SHP77 treated with DMSO at 0.1 percent for 48 hours (cell line): Measurements from ENCODE around the gene PLLP.

ENCODE experiments used
- DNase-seq: peaks from one replicate; lab custom pipeline; 2025; lab: John Stamatoyannopoulos, UW

The PLLP gene

DNA sequence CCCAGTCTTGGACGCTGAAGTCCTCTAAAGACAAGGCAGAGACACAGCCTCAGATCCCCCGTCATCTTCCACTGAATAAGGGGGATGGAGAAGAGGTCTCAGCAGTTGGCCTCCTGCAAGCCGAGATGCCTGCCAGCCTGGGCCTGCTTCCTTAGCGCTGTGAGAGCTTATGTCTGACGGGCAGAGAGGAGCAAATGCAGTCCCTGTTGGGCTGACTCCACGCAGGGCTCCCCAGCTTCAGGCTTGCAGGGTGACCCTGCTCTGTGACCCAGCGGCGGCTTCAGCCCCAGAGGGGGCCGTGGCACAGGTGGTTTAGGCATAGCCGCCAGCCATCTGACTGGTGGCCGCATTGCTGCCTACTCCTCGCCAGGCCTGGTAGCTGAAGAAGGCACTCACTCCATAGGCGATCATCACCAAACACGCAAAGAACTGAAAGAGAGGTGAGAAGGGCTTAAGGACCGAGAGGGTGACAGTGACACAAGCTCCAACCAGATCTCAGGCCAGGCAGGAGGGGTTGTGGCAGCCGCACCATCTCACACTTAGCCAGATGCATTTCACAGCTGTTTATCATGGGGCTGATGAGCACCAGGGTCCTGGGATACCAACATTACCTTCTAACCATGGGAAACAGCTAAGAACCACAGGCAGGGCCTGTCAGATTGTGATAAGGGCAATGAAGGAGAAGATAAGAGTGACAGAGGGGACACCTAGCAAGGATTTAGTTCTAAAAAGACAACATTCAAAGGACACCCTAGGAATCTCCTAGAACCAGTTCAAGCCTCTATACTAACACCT is 27.7 kb downstream of the PLLP start:
- no peak for DNase-seq

DNA sequence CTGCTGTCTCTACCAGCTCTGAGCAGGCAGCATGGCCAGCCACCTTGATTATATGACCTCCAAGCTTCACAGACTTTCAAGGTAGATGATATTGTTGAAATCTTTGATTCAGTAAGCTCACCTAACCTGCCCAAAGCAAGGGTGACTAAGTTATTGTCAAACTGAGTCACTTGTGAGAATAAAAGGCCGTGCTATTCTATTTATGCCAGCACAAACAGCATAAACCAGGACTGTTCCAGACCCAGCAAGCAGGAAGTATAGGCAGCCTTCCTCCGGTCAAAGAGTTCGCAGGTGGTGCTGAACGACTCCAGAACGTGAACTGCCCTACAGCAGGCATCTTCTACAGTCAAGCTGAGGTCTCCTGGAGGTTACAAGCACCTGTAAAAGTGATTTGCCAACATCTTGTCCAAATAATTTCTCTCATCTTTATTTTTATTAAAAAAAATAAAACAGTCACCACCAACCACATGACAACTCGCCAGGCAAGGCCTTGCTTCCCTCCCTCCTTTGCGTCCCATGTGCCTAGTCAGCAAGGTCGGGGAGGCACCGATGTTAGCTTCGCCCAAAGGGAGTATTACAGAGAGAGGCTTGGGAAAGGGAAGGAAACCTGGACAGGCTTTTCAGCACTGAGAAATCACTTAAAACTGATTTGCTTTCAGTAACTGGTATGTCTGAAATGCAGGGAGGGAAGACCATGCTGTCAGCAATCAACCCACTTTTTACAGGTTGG is 28.6 kb downstream of the PLLP start:
- no peak for DNase-seq

DNA sequence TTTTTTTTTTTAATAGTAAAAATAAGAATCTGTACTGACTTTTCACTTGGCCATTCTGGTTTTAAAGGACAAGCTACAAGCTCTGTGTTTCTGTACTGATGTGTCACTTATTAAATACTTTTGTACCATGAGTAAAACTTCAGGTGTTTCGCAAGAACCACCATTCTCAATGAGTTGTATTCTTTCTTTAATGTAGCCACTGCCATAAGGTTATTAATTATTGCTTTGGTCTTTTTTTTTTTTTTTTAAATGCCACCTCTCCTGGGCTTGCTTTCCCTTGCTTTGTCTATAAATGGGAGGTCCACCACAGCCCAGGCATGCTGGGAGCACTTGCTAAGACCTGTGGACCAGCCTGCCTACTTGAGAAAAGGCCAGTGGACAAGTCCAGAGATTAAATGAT is 31.0 kb downstream of the PLLP start:
- no peak for DNase-seq

DNA sequence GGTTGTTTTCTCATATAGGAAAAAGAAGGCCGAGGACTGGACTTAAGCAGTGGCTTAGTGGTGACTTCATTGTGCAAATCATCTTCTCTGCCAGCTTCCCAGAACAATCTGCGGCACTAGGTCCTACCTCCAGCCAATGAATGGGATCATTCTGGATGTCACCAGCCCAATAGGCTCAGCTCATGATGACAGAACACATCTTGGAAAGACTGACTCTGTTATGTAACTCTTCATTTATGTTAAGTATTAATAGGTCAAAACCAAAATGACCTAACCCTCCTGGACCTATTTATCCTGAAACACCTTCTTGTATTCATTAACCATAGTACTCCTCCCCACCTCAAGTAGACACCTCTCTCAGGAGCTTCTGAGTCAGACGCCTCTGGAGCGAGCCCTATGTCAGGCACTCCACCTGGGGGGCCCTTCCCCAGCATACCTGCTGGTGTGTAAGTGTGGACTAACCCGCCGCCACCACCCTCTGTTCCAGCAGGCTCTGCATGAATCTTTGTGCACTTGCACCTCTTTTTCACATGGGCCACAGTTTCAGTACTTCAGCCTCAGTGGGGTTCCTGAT is 32.2 kb downstream of the PLLP start:
- no peak for DNase-seq

DNA sequence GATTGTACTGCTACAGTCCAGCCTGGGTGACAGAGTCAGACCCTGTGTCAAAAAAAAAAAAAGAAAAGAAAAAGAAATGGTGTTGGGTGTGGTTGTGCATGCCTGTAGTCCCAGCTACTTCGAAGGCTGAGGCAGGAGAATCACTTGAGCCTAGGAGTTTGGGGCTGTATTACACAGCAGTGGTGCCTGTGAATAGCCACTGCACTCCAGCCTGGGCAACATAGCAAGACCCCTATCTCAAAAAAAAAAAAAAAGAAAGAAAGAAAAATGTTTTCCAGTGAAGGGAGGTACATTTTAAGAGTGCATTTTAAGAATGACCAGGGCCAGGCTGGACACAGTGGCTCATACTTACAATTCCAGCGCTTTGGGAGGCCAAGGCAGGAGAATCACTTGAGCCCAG is 33.1 kb downstream of the PLLP start:
- DNase-seq: no peak

DNA sequence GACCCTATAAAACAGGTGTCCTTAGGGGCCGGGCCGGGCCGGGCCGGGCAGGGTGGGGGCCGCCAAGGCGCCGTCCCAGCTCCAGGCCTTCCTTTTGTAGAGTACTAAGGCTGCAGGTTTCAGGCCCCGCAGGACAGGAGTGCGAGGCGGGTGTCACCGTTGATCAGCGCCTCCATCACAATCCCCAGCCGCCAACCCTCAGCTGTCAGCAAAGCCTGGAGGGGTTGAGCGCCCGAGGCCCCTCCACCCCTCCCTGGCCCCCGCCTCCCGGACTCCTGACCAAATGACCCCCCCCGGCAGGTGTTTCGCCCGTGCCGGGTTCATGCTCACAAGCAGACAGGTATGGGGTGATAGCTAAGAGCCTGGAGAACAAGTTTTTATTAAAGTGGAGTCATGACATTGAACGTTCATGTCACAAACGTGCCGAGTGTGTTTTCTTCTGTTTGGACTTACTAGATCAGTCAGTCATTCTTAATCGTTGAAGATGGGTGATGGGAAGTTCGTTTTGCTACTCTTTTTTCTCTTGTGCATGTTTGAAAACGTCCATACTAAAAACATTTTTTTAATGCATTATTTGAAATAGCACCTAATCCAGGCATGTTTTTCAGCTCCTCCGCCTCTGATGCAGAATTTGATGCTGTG is 38.9 kb downstream of the PLLP start:
- DNase-seq: peak; percentile 16

DNA sequence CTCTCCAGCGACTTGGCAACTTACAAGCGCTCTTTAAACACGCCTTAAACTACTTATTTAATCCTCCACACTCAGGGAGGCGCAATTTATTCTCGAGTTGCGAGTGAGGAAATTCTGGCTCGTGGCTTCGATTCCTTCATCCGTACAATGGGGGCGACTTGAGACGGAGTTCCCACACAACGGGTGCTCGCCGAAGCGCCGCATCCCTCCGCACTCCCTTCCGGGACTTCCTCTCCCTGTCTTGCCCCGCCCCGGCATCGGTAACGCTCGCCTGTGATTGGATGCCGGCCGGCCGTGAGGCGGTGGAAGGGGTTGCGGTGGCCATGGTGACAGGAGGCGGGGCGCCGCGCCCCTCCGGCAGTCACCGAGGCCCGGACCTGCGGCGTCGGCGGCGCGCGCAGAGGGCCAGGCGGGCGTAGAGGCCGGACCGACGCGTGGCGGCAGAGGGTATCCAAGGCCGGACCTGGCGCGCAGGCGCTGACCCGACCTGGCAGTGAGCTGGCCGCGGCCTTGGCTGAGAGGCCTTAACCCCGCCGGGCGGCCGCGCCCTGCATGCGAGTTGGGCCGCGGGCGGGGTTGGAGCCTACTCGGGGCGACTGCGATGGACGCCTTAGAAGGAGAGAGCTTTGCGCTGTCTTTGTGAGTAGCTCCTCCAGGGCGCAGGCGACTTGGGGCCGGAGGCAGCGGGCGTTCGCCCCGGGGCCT is 39.6 kb downstream of the PLLP start, which contains the start of gene ARL2BP:
TSS of gene ARL2BP (plus strand) at position 493 of the 705 bp plus-strand sequence. CDS start at position 602, 109 bp downstream.
- DNase-seq: peak; percentile 93

DNA sequence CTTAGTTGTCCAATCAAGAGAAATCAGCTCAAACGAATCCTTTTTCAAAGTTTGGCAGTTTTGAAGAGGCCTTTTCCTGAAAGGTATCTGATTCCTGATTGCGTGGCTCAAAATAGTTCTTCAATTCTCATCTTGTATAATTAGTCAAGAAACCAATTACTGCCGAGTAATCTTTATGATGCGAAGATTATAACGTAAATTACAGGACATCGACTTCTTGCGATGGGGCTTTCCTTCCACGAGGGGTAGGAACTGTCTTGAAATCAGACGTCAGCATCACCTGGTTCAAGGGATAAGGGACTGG is 40.1 kb downstream of the PLLP start:
- DNase-seq: no peak

DNA sequence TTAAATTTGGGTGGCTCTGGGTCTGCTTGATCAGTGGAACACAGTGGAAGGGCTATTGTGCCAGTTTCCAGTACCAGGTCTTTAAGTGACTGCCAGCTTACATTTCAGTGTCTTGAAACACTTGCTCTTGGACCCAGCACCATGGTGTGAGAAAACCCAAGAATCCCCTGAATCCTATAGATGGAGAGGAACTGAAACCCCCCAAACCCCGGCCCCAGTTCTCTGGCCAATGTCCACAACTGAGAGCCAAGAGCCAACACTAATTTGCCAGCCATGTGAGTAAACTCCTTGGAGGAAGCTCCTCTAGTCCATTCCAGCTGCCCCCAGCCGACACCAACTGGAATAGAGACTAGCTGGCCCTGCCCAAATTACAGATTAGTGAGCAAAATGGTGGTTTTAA is 41.8 kb downstream of the PLLP start:
- no peak for DNase-seq

DNA sequence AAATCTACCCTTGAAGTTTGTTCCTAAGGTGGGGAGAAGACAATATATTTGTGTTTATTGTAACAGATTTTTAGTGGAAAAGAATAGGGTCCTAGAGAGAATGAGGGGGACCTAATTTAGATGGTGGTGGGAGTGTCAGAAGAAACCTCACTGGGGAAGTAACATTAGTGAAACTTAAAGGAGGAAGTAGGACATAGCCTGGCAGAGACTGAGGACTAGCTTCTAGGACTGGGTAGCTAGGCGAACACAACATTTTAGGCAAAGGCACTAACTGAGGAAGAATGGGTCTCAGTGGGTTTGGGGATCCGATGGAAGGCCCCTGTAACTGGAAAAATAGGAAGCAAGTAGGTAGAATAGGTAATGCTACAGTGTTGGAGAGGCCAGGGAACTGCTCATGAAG is 43.6 kb downstream of the PLLP start:
- DNase-seq: no peak

DNA sequence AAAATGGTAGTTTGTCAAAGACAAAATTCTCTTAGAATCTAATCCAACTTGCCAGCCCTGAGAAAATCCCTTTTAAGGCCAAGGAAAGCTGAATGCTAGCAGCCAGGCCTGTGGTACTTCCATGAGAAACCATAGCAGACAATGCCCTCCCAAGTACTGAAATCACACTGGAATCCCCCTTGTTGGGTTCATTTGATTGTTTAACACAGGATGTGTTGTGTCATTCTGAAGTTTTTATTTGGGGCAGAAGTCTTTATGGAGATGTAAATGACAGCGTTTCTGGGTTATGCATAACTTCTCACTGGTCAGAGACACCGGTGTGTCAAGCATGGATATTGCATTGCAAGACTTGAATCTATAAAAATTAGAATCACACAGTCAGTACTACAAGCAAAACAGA is 45.4 kb downstream of the PLLP start:
- no peak for DNase-seq

DNA sequence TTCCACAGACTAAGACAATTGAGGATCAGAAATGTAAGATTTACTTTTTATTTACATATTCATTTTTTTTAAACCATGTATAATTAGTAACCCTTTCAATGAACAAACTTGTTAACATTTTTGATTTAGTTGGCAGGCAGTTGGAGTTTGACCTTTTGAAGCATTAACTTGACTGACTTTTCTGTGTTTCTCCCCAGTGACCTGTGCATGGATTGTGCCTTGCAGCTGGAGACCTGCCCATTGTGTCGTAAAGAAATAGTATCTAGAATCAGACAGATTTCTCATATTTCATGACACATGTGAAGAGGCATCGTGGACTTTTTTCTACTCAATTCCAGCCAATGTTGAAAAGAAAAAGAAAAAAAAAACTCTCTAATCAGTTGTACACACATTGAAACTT is 45.8 kb downstream of the PLLP start:
- no peak for DNase-seq

DNA sequence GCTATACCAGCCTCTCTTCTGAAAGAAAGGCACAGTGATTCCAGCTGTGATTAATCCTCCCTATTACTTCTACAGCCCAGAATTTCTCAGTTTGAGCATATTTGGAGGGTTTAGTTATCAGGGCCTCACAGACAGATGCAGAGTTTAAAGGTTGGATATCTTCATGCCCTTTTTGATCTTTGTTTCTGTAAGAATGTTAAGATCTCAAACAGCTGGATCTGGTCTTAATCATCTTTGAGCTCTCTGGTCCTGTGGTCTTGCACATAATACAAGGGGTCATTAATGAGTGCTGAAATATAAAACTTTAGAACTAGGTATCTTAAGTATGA is 48.5 kb downstream of the PLLP start:
- DNase-seq: no peak

DNA sequence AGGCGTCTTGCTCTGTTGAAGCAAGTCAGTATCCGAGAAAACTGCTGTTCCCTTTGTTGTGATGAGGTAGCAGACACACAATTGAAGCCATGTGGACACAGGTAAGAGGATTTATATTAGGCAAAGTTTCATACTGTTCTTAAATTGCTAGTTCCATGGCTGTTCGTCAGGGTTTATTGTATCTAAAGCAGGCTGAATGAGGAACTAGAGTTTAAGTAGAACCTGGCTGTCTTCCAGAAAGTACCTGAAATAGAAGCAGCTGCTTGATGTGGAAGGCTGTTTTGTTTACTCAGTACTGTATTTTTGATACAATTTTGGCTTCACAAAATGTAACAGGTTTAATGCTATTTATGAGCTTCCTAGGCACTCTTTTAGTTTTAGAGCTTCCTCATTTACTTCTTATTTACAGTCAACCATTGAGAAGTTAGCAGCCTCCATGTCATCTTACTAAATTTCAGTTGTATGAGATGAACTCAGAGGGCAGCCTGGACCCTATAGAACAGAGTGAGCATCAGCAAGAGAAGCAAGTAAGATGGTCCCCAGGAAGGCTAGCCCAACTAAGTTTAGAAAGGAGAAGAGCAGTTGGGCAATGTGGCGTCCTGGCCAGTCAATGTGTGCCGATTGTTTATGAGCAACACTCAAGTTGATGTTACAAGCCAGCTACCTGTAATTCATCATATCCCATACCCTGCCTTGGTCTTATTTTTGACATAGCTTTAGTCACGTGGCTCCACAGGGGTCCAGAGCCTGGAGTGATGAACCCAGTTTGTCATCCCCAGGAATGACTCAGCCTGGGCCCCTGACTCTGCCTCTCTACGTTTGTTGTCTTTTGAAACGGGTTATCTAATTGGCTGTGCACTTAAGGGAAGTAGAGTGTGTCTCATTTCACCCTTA is 49.1 kb downstream of the PLLP start:
- DNase-seq: peak; percentile 36

DNA sequence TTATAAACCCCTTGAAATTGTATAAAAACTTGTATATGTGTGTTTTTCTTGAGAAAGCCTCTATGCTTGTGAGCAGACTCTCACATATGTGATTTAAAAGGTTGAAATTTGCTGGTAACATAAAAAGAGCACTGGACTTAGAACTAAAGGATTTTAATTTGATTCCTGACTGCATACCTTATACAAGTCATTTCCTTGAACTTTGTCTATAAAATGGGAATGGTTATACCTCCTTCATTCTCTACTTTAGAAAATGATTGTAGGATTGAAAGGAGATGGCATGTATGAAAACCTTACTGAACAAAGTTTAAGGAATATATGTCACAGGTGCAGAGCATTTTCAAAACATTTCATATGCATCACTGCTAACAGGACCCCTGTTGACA is 49.8 kb downstream of the PLLP start:
- no peak for DNase-seq

DNA sequence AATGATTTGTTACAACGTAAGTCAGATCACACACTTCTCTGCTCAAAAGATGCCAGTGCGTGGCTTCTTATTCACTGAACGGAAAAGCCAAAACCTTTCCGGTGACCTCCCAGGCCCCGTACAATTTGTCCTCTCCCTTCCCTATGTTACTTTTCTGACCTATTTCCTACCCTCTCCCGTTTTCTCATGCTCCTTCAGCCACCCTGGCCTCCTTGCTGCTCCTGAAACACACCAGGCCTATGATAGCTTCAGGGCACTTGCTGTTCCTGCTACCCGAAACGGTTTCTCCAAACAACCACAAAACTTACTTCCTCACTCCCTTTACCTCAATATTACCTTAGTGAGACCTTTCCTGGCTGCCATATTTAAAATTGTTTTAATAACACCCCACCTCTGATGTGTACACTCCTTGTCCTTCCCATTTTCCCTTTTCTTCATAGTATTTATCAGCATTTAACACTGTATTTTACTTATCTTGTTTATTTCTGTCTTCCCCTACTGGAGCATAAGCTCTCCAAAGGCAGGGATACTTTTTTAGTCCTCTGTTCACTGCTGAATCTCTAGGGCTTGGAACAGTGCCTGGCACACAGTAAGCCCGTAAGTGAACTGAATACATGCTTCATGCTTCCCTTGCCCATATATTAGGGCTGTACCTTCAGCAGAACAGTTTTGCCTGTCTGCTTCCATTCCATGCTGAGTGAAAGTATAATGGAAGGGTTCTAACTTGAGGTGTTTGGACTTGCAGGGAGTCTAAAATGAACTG is 50.3 kb downstream of the PLLP start:
- DNase-seq: no peak

DNA sequence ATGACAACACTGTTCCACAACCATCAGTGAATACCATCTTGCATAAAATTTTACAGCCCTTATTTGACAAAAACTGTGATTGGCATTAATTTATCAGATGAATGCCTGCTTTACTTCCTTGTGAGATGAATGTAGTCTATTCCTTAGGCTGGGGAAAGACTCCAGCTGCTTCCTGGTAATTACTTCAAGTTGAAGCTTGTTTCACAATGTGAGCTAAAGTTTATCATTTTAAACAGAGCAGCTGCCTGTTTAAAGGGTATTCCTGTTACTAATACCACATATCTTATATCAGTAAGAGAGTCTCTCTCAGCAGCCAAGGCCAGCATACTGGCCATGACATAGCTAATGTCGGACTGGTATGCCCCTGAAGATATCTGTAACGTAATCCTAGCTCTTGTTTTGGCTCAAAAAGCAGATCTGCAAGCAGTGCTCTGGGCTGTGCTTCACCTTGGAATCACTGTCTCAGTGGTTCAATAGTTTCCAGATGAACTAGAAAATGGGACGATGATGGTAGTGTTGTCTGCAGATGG is 52.6 kb downstream of the PLLP start:
- no peak for DNase-seq

DNA sequence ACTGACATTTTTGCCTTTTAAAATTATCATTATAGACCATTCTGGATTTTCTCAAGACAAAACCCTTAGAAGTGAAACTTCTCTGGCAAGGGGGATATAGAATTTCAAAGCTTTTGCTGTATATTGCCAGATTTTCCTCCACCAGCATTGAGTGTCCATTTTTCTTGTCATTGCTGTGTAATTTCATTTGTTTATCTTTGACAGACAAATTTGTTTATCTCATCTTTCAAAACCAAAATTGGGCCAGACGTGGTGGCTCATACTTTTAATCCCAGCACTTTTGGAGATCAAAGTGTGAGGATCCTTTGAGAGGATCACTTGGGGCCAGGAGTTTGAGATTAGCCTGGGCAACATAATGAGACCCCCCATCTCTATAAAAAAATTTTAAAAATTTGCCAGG is 55.4 kb downstream of the PLLP start:
- no peak for DNase-seq

DNA sequence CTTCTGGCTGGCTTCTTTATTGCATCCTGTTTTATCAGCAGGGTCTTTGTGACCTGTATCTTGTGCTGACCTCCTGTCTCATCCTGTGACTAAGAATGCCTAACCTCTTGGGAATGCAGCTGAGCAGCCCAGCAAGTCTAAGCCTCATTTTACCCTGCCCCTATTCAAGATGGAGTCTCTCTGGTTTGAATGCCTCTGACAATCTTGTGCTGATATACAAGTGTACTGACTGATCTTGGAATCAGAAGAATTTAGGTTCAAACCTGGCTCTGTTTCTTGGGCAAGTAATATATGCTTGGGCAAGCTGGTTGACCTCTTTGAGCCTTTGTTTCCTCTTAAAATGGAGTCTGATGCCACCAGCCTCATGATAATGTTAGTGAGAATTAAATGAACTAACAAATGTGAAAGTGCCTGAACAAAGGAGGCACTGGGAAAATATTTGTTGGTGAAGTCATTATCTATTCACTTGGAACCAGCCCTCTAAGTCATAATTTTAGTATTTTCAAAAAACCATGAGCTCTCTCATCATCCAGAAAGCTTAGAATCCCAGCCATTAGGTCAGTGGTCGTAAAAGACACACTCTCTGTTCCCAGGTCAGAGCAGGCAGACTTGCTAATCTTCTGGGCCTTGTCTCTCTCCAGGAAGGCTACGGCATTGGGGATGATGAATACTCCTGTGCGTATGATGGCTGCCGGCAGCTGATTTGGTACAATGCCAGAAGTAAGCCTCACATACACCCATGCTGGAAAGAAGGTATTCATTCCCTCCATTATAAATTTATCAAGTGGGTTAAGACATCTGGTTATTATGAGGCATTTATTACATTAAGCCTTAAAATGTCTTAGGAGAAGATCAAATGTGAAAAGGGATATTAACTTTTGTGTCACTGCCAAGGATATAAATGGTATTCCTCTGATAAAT is 57.5 kb downstream of the PLLP start:
- DNase-seq: no peak
